IPS-18a (cell line): ENCODE data around the gene MGAT4B.

Source experiments
- H3K27ac ChIP-seq: one replicate; pipeline ENCODE4 v1.5.1; 2013; ENCODE audit warnings: low read length
- H3K27me3 ChIP-seq: one replicate; pipeline ENCODE4 v1.6.1; 2013; ENCODE audit warnings: mild to moderate bottlenecking, low read length; ENCODE audit not compliant: control insufficient read depth, insufficient read depth
- H3K36me3 ChIP-seq: one replicate; pipeline ENCODE4 v1.6.1; 2013; ENCODE audit warnings: low read depth, low read length; ENCODE audit not compliant: control insufficient read depth
- H3K4me1 ChIP-seq: one replicate; pipeline ENCODE4 v1.6.1; 2013; ENCODE audit warnings: low read depth, low read length; ENCODE audit not compliant: control insufficient read depth
- H3K4me3 ChIP-seq: one replicate; pipeline ENCODE4 v1.5.1; 2013; ENCODE audit warnings: low read length
- H3K9ac ChIP-seq: one replicate; pipeline ENCODE4 v1.6.1; 2013; ENCODE audit warnings: mild to moderate bottlenecking, low read length, moderate library complexity
- H3K9me3 ChIP-seq: one replicate; pipeline ENCODE4 v1.6.1; 2013; ENCODE audit warnings: low read depth, low read length; ENCODE audit not compliant: control insufficient read depth

Gene MGAT4B

GRCh38 chr5:179772351-179772750, 34.3 kb downstream of the MGAT4B start:
- Histone ChIP-seq H3K27ac (no peak overlapping the region), H3K36me3 (peaks cover 75% of the 10 kb centered on the region), H3K9me3 (no peaks in the 10 kb centered on the region), H3K27me3 (no peaks in the 10 kb centered on the region), H3K9ac (no peak overlapping the region), H3K4me1 (no peaks in the 10 kb centered on the region), H3K4me3 (no peak overlapping the region)

GRCh38 chr5:179771311-179771895, 35.3 kb downstream of the MGAT4B start:
- Histone ChIP-seq H3K4me1 (no peaks in the 10 kb centered on the region), H3K36me3 (peaks cover 78% of the 10 kb centered on the region), H3K27me3 (no peaks in the 10 kb centered on the region), H3K4me3 (no peak overlapping the region), H3K9me3 (no peaks in the 10 kb centered on the region), H3K27ac (no peak overlapping the region), H3K9ac (no peak overlapping the region)

- Histone ChIP-seq H3K27me3 (no peaks in the 10 kb centered on the region), H3K4me1 (no peaks in the 10 kb centered on the region), H3K9me3 (no peaks in the 10 kb centered on the region), H3K27ac (no peak overlapping the region), H3K36me3 (peaks cover 79% of the 10 kb centered on the region), H3K9ac (no peak overlapping the region), H3K4me3 (no peak overlapping the region)
Measured at GRCh38 chr5:179769796-179770195, 36.9 kb downstream of the MGAT4B start.

GRCh38 chr5:179769271-179769670, 37.4 kb downstream of the MGAT4B start:
- no peak overlapping the region for H3K9ac ChIP-seq
- no peaks in the 10 kb centered on the region for H3K4me1 ChIP-seq
- H3K4me3 ChIP-seq, result no peak overlapping the region
- H3K9me3 ChIP-seq, result no peaks in the 10 kb centered on the region
- H3K36me3 ChIP-seq, result peaks cover 73% of the 10 kb centered on the region
- H3K27me3 ChIP-seq, result no peaks in the 10 kb centered on the region
- H3K27ac ChIP-seq, result no peak overlapping the region

- H3K9ac ChIP-seq, result no peak overlapping the region
- peaks cover under 1% of the 10 kb centered on the region for H3K4me1 ChIP-seq
- H3K27me3 ChIP-seq, result no peaks in the 10 kb centered on the region
- no peak overlapping the region for H3K4me3 ChIP-seq
- no peak overlapping the region for H3K27ac ChIP-seq
- H3K9me3 ChIP-seq, result no peaks in the 10 kb centered on the region
- H3K36me3 ChIP-seq, result peaks cover 66% of the 10 kb centered on the region
Measured at GRCh38 chr5:179768326-179769085, 38.2 kb downstream of the MGAT4B start.

- peaks cover 59% of the 10 kb centered on the region for H3K36me3 ChIP-seq
- H3K4me3 ChIP-seq, result no peak overlapping the region
- peaks cover 9% of the 10 kb centered on the region for H3K4me1 ChIP-seq
- no peaks in the 10 kb centered on the region for H3K27me3 ChIP-seq
- no peak overlapping the region for H3K27ac ChIP-seq
- no peaks in the 10 kb centered on the region for H3K9me3 ChIP-seq
- H3K9ac ChIP-seq, result no peak overlapping the region
Measured at GRCh38 chr5:179767496-179768100, 39.1 kb downstream of the MGAT4B start.

GRCh38 chr5:179766726-179767455, 39.8 kb downstream of the MGAT4B start:
- Histone ChIP-seq H3K27ac (no peak overlapping the region), H3K9me3 (no peaks in the 10 kb centered on the region), H3K27me3 (no peaks in the 10 kb centered on the region), H3K4me3 (no peak overlapping the region), H3K36me3 (peaks cover 54% of the 10 kb centered on the region), H3K4me1 (peaks cover 12% of the 10 kb centered on the region), H3K9ac (no peak overlapping the region)

GRCh38 chr5:179766021-179766725, 40.5 kb downstream of the MGAT4B start:
- no peak overlapping the region for H3K4me3 ChIP-seq
- H3K4me1 ChIP-seq, result peaks cover 12% of the 10 kb centered on the region
- H3K27ac ChIP-seq, result no peak overlapping the region
- no peaks in the 10 kb centered on the region for H3K27me3 ChIP-seq
- H3K36me3 ChIP-seq, result peaks cover 47% of the 10 kb centered on the region
- H3K9ac ChIP-seq, result no peak overlapping the region
- no peaks in the 10 kb centered on the region for H3K9me3 ChIP-seq

GRCh38 chr5:179765400-179765799, 41.3 kb downstream of the MGAT4B start:
- H3K27me3 ChIP-seq, result no peaks in the 10 kb centered on the region
- H3K27ac ChIP-seq, result no peak overlapping the region
- H3K36me3 ChIP-seq, result peaks cover 39% of the 10 kb centered on the region
- H3K4me1 ChIP-seq, result peaks cover 12% of the 10 kb centered on the region
- no peak overlapping the region for H3K9ac ChIP-seq
- no peak overlapping the region for H3K4me3 ChIP-seq
- no peaks in the 10 kb centered on the region for H3K9me3 ChIP-seq

GRCh38 chr5:179764056-179764455, 42.6 kb downstream of the MGAT4B start:
- Histone ChIP-seq H3K27me3 (no peaks in the 10 kb centered on the region), H3K9ac (no peak overlapping the region), H3K27ac (no peak overlapping the region), H3K4me1 (peaks cover 12% of the 10 kb centered on the region), H3K36me3 (peaks cover 27% of the 10 kb centered on the region), H3K4me3 (no peak overlapping the region), H3K9me3 (no peaks in the 10 kb centered on the region)
